ENCODE results near the gene LHFPL3. TPM values are rescaled to one million over a fixed set of nuclear protein-coding genes. Genes with fewer than 3 reads are reported as not detected.

LHFPL3 gene
- total and polyA plus RNA-seq, 2 of the 13 experiments (the other 11 are each of a cell fraction or from before 2014, with no cell fraction given), result not detected

DNA sequence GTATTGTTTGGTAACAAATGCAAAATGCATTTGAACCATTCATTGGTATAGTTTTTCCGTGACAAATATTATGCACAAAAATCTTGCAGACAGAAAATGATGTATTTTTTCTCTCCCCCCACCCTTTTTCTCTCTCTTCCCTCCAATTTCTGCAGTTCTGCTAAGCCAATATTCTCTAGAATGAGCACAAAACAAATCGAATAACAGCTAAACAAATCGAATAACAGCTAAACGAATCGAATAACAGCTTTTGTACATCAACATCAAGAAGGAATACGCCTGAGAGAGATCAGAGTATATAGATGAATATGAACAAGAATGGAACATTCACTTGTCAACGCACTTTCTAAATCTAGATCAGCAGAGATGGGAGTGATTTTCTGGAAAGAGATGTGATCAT is 577.6 kb downstream of the LHFPL3 start:
- FAIRE-seq (no peak), DNase-seq (ENCODE audit: low spot score) (no peak), ATAC-seq (no peak)
- Histone ChIP-seq H3K9ac (ENCODE audit: insufficient read depth, low read depth, low read length) (no peak overlapping the region), H3K4me2 (ENCODE audit: low read depth, low read length) (no peak overlapping the region), H3K9me3 (ENCODE audit: low read length) (no peaks in the 10 kb centered on the region), H3K79me2 (ENCODE audit: insufficient read depth, low read length) (no peaks in the 10 kb centered on the region), H3K4me1 (ENCODE audit: insufficient read depth, low read length) (peaks cover 10% of the 10 kb centered on the region), H3K36me3 (replicated peaks in 1 of 2; ENCODE audit: control insufficient read depth in 1 of 2, insufficient read depth in 2 of 2, low read length in 2 of 2) (no peaks in the 10 kb centered on the region), H3K27me3 (ENCODE audit: control insufficient read depth in 1 of 2, insufficient read depth in 2 of 2, low read length in 2 of 2) (0 out of 5 replicates have a peak, but pooled peaks cover 0 to 3% of the 10 kb centered on the region in 2 experiments), H3K4me3 (replicated peaks in 1 of 3; ENCODE audit: insufficient read depth in 1 of 3, low read depth in 2 of 3, low read length in 3 of 3) (no peak overlapping the region), H3K27ac (ENCODE audit: extremely low read length, insufficient read depth, low read length) (no peak overlapping the region), H4K20me1 (ENCODE audit: insufficient read depth, low read length) (no peaks in the 10 kb centered on the region), H2AFZ (ENCODE audit: low read length) (no peak overlapping the region)
- WGBS (ENCODE audit: low lambda C conversion rate), result 19% methylated on average over 7 of the region's 7 CpGs
- ChIA-PET CTCF (ENCODE audit: low intra/inter-chr PET ratio, low total read pairs) (no interaction called here), POLR2A (no interaction called here)
- in situ Hi-C loops (cut with HindIII; ENCODE audit: extremely low pct_ligation_motif_present, low pct_unique_long_range_greater_than_20kb) (no loop called here), intact Hi-C loops (cut with micrococcal nuclease; ENCODE audit: unreplicated experiment) (no loop called here)
- no TSS peak for BruUV-seq (replicated peaks)
- TF ChIP-seq SP2 (CRISPR knock-in tag; IDR thresholded peaks at IDR 0.05) (no peak), TOPORS (CRISPR knock-in tag; IDR thresholded peaks at IDR 0.05) (no peak), ZNF292 (CRISPR knock-in tag; IDR thresholded peaks at IDR 0.05; ENCODE audit: borderline replicate concordance, low read depth) (no peak), ZBTB21 (CRISPR knock-in tag; IDR thresholded peaks at IDR 0.05) (no peak), ZNF777 (CRISPR knock-in tag; IDR thresholded peaks at IDR 0.05) (no peak), ATF7-NPFF (CRISPR knock-in tag; IDR thresholded peaks at IDR 0.05; ENCODE audit: low read depth) (no peak), CHD4 (IDR thresholded peaks at IDR 0.05; ENCODE audit: borderline replicate concordance, low read length) (no peak), ZNF558 (CRISPR knock-in tag; IDR thresholded peaks at IDR 0.05; ENCODE audit: borderline replicate concordance) (no peak), ELF4 (CRISPR knock-in tag; IDR thresholded peaks at IDR 0.05; ENCODE audit: borderline replicate concordance) (no peak), U2AF1 (optimal IDR thresholded peaks at IDR 0.05; ENCODE audit: low read depth, low read length) (no peak)
- TF ChIP-seq, protein P1, sequence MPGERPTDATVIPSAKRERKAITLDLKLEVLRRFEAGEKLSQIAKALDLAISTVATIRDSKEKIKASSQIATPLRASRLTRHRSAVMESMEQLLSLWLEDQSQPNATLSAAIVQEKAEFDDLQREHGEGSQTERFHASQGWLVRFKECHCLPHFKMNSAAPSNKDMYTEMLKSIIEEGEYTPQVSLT (CRISPR knock-in tag; IDR thresholded peaks at IDR 0.05; ENCODE audit: borderline replicate concordance, low read depth), result no peak
- TF ChIP-seq, protein P2, sequence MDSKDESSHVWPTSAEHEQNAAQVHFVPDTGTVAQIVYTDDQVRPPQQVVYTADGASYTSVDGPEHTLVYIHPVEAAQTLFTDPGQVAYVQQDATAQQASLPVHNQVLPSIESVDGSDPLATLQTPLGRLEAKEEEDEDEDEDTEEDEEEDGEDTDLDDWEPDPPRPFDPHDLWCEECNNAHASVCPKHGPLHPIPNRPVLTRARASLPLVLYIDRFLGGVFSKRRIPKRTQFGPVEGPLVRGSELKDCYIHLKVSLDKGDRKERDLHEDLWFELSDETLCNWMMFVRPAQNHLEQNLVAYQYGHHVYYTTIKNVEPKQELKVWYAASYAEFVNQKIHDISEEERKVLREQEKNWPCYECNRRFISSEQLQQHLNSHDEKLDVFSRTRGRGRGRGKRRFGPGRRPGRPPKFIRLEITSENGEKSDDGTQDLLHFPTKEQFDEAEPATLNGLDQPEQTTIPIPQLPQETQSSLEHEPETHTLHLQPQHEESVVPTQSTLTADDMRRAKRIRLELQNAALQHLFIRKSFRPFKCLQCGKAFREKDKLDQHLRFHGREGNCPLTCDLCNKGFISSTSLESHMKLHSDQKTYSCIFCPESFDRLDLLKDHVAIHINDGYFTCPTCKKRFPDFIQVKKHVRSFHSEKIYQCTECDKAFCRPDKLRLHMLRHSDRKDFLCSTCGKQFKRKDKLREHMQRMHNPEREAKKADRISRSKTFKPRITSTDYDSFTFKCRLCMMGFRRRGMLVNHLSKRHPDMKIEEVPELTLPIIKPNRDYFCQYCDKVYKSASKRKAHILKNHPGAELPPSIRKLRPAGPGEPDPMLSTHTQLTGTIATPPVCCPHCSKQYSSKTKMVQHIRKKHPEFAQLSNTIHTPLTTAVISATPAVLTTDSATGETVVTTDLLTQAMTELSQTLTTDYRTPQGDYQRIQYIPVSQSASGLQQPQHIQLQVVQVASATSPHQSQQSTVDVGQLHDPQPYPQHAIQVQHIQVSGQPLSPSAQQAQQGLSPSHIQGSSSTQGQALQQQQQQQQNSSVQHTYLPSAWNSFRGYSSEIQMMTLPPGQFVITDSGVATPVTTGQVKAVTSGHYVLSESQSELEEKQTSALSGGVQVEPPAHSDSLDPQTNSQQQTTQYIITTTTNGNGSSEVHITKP (CRISPR knock-in tag; IDR thresholded peaks at IDR 0.05; ENCODE audit: low read depth), result no peak
- TF ChIP-seq, protein P3, sequence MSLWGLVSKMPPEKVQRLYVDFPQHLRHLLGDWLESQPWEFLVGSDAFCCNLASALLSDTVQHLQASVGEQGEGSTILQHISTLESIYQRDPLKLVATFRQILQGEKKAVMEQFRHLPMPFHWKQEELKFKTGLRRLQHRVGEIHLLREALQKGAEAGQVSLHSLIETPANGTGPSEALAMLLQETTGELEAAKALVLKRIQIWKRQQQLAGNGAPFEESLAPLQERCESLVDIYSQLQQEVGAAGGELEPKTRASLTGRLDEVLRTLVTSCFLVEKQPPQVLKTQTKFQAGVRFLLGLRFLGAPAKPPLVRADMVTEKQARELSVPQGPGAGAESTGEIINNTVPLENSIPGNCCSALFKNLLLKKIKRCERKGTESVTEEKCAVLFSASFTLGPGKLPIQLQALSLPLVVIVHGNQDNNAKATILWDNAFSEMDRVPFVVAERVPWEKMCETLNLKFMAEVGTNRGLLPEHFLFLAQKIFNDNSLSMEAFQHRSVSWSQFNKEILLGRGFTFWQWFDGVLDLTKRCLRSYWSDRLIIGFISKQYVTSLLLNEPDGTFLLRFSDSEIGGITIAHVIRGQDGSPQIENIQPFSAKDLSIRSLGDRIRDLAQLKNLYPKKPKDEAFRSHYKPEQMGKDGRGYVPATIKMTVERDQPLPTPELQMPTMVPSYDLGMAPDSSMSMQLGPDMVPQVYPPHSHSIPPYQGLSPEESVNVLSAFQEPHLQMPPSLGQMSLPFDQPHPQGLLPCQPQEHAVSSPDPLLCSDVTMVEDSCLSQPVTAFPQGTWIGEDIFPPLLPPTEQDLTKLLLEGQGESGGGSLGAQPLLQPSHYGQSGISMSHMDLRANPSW (CRISPR knock-in tag; IDR thresholded peaks at IDR 0.05; ENCODE audit: borderline replicate concordance), result no peak
- TF ChIP-seq, protein P4, sequence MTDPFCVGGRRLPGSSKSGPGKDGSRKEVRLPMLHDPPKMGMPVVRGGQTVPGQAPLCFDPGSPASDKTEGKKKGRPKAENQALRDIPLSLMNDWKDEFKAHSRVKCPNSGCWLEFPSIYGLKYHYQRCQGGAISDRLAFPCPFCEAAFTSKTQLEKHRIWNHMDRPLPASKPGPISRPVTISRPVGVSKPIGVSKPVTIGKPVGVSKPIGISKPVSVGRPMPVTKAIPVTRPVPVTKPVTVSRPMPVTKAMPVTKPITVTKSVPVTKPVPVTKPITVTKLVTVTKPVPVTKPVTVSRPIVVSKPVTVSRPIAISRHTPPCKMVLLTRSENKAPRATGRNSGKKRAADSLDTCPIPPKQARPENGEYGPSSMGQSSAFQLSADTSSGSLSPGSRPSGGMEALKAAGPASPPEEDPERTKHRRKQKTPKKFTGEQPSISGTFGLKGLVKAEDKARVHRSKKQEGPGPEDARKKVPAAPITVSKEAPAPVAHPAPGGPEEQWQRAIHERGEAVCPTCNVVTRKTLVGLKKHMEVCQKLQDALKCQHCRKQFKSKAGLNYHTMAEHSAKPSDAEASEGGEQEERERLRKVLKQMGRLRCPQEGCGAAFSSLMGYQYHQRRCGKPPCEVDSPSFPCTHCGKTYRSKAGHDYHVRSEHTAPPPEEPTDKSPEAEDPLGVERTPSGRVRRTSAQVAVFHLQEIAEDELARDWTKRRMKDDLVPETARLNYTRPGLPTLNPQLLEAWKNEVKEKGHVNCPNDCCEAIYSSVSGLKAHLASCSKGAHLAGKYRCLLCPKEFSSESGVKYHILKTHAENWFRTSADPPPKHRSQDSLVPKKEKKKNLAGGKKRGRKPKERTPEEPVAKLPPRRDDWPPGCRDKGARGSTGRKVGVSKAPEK (CRISPR knock-in tag; IDR thresholded peaks at IDR 0.05; ENCODE audit: borderline replicate concordance), result no peak
- TF ChIP-seq, protein P5, sequence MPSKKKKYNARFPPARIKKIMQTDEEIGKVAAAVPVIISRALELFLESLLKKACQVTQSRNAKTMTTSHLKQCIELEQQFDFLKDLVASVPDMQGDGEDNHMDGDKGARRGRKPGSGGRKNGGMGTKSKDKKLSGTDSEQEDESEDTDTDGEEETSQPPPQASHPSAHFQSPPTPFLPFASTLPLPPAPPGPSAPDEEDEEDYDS (CRISPR knock-in tag; IDR thresholded peaks at IDR 0.05), result no peak
